D721Med (cell line): Measurements from ENCODE around the gene COPRS.

ENCODE experiments used
- DNase-seq: peaks from one replicate; pipeline ENCODE4 v3.0.0; 2011; ENCODE audit warnings: low spot score; ENCODE audit not compliant: insufficient read length
- FAIRE-seq: peaks from 2 replicates; lab custom pipeline; 2011; peaks lifted over from hg19 to GRCh38; lab: Jason Lieb, UNC
- CTCF ChIP-seq: IDR thresholded peaks from 2 replicates; pipeline ENCODE4 v1.5.1; 2012; ENCODE audit warnings: mild to moderate bottlenecking, control low read depth; ENCODE audit not compliant: insufficient read depth; ENCODE audit errors: missing control alignments

COPRS gene

GRCh38 chr17:31888124-31888523 is 29.1 kb upstream of the COPRS start:
- TF ChIP-seq CTCF: no peak
- no peak for FAIRE-seq
- no peak for DNase-seq

GRCh38 chr17:31882571-31882970 is 23.5 kb upstream of the COPRS start:
- FAIRE-seq: no peak
- no peak for DNase-seq
- no peak for TF ChIP-seq CTCF

- no peak for DNase-seq
- no peak for FAIRE-seq
- no peak for TF ChIP-seq CTCF
These were observed 21.3 kb upstream of the COPRS start for GRCh38 chr17:31880311-31880710.

GRCh38 chr17:31878703-31879073 is 19.6 kb upstream of the COPRS start:
- TF ChIP-seq CTCF: no peak
- no peak for DNase-seq
- no peak for FAIRE-seq

- no peak for FAIRE-seq
- no peak for TF ChIP-seq CTCF
- DNase-seq: no peak
These were observed 19.1 kb upstream of the COPRS start for GRCh38 chr17:31877911-31878702.

GRCh38 chr17:31877341-31877740 is 18.3 kb upstream of the COPRS start:
- DNase-seq (no peak), FAIRE-seq (no peak)
- TF ChIP-seq CTCF: no peak

- FAIRE-seq: no peak
- no peak for TF ChIP-seq CTCF
- DNase-seq: no peak
These were observed 16.0 kb upstream of the COPRS start for GRCh38 chr17:31875081-31875480.
